RCC 7860 (cell line): ENCODE results near the gene CADM1.

ENCODE experiments used
- DNase-seq: peaks from one replicate; pipeline ENCODE4 v3.0.0-alpha.2; 2015; ENCODE audit warnings: low spot score
- FAIRE-seq: peaks from 2 replicates; lab custom pipeline; 2012; peaks lifted over from hg19 to GRCh38; lab: Jason Lieb, UNC

Gene CADM1

DNA sequence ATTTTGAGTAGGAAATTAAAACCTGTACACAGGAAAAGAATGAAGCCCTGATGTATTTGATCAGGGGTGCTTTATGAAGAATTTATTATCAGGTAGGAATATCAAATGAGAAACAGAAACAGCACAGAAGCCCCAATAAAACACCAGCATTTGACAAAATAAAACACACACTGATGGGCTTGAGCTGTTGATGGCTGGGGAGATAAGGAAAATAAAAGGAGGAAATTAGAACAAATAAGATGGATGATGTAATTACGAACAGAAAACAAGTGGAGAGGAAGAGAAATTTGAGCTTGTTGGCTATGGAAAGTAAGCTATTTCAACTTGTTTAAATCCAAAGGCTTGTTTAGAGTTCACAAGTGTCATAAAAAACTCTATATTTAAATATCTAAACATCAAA, 213.7 kb downstream of the CADM1 start:
- no peak for FAIRE-seq
- DNase-seq = no peak

DNA sequence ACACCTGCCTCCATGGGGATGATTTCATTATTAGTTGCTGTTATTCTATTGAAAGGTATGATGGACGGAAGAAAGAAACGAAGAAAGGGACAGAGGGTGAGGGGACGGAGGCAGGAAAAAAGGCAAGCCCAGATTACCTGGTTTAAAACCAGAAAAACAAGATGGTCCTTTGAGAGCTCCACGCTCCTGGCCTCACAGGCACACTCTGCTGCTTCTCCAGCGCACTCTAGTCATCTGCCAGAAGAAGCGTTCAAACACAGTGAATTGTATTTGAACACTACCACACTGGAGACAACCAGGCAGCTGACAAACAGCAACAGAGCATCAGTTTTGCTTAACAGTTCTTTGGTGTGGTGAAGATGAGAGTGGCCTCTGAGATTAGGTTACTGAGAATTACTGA, 216.9 kb downstream of the CADM1 start:
- DNase-seq (no peak), FAIRE-seq (no peak)

DNA sequence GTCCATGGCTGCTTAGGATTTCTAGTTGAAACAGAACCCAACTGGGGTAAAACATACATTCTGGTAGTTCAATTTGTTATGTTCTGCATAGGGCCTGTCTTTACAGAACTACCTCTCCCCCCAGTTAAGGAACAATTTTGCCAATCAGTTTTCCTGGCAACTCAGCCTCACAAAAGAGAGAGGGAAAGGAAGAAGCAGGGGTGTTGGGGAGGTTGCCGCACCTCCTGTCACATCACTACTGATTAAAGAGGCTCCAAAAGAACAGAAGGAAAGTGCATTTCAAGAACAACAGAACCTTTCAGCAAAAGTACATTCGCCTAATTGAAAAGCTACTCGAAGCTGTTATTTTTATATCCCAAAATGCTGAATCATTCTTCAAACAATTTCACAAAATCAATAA, 217.6 kb downstream of the CADM1 start:
- no peak for FAIRE-seq

GRCh38 chr11:115284773-115285172, 219.4 kb downstream of the CADM1 start:
- FAIRE-seq (no peak), DNase-seq (no peak)

More for the DNA sequence above, 217.6 kb downstream of the CADM1 start:
- DNase-seq = no peak

DNA sequence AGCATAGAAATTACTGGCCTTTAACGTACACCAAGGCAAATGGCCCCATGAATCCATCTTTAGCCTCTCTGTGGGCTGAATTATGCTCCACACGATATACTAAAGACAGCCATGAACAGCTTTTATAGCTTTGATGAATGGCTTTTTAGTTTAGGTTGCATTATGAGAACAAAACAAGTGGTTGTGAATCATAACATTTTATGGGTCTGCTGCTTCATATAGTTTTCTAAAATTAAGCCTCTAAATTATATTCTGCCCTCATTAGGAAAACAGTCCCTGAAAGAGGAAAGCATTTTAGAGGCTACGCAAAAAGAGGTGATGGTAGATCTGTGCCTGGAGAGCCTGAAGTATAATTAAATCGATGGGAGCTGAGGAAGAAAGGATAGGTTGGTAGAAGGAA, 221.3 kb downstream of the CADM1 start:
- FAIRE-seq (no peak), DNase-seq (no peak)

GRCh38 chr11:115280775-115281174, 223.4 kb downstream of the CADM1 start:
- FAIRE-seq (no peak), DNase-seq (no peak)

DNA sequence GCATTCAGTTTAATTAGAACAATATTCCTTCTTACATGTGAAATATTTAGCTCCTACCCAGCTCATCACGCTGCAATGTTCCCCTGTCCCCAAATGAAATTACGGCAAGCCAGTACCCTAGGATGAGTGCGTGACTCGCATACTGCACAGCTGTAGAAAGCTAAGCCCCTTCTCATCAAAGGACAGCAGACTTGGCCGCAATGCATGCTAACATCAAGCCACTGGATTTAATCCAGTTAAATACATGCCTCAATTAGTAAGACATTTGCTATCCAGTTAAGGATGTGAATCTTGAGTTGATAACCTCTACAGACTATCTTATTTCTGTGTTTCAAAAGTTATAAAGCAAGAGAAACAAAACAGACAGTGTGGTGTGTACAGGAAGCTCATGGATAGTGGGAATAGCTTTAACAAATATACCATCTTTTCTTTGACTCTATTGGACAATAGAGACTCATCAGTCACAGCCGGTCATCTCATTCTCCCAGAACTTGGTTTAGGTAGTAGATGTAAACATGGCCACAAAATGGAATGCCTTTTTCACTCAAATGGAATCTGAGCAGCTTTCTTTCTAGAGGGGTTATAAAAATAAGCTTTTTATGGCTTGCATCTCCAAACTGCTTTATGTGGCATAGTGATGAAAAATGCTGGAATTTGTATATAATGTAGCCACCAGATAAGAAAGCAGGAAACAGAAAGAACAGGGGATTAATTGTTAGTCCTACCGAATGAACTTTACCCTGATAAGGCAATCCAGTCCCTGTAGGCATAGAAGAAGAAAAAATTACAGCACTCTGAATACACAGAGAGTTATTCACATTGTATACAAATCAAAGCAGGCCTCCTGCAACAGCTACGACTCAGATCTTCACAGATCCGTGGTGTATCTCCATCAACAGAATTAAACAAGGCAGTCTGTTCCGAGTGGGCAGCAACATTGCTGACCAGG, 224.1 kb downstream of the CADM1 start:
- DNase-seq = no peak
- FAIRE-seq = no peak

DNA sequence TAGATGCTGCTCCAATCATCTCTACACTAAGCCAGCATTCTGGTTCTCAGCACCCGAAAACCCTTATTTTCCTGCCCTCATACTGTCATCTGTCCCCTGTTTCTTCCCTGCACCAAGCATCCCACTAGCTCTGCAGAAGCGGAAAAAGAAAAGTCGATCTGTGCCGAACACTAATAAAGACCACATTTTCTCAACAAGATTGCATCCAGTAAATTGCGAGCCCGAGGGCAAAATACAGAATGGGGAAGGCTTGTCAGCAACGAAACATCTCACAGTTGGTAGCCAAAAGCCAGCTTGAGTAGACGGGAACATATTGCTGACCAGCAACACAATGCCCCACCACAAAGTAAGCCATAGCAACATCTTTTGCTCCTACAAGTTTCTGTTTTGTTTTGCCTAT, 227.4 kb downstream of the CADM1 start:
- no peak for FAIRE-seq

GRCh38 chr11:115276191-115276590, 228.0 kb downstream of the CADM1 start:
- DNase-seq (no peak), FAIRE-seq (no peak)

More for the DNA sequence above, 227.4 kb downstream of the CADM1 start:
- no peak for DNase-seq

DNA sequence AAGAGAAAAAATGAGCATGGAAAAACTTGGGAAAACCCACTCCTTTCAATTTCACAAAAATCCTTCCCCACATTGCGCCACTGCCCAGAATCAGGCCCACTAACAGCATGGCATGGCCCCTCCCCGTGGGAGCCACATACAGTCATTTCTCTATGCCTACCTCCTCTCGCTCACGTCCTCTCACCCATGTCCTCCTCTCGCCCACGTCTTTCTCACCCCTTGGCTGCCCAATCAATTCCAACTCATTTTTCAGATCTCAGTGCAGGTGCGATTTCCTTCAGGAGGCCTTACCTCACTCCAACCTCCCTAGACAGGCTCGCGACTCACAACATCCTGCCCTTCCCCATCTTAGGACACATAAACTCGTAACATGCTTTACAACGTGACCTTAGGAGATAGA, 229.2 kb downstream of the CADM1 start:
- FAIRE-seq (no peak), DNase-seq (no peak)

DNA sequence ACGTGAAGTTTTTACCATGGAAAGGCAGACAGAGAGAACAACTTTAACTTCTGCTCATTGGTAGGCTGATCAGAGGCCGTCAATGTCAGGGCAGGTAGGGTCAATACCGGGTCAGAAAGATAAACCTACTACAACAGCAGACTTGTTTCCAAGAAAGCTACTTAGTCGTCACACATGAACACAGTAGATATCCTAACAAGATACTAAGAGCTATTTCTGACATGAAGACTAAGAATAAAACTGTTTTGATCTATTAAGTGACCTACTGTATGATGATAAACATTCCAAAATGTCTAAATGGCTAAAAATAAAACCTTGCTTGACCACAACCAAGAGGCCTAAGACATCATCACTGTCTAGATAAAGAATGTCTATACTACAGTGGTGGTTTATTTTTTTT, 231.3 kb downstream of the CADM1 start:
- DNase-seq (no peak), FAIRE-seq (no peak)

- FAIRE-seq (no peak), DNase-seq (no peak)
Observed at GRCh38 chr11:115271643-115272042, 232.6 kb downstream of the CADM1 start.

DNA sequence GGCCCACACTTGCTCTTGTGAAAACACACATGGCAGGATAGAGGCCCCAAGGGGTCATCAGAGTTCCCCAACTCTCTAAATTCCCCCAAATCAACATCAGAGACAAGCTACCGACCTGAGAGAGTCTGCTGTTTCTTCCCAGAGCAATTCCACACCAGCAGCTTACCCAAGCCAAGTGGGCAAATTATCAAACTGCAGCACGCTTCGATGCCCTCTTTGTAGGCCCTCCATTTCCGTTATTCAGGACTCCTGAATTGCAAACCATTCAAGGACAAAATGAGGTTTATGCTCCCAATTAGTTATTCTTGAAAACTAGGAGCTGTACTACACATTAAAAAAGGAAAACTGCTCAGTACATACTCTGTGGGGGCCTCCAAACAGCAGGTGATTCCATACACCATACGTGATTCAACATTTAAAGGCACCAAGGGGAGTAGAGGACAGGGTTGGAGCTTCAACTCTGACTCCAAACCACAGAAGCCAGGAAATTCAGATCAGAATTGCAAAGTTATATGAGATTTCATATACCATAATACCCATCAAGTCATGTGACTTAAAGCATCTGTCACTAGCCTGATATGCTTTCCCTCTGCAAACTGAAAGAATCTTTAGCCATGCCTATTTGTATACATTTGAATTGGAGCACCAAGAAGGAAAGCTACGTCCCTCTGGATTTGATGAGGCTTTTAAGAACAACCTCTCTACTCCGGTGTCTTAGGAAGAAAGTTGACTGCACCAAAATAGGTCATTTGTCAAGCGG, 234.8 kb downstream of the CADM1 start:
- no peak for DNase-seq
- FAIRE-seq = no peak

- no peak for DNase-seq
Observed at GRCh38 chr11:115267871-115268270, 236.3 kb downstream of the CADM1 start.

DNA sequence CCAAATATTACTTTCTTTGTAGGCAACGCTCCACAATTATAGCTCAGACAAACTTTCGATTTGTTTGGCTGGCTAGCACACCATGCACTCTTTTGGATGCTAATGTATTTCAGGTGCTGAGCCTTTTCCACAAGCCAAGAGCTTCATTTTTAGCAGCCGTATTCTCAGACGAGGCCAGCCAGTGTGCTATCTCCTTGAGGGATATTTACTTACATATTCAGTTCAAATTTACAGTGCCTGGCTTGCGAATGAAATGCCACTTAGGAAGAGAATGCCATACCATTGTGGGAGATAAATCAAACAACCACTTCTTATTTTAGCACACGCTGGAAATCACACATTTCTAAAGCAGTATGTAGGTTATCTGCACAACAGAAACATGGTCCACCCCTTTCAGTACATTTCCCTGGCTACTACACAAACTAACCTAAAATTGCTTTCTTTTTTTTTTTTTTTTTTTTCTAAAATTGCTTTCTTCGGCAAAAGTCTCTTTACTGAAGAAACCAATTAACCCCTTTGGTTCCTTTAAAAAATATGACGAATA, 236.9 kb downstream of the CADM1 start:
- DNase-seq (no peak), FAIRE-seq (no peak)

More at GRCh38 chr11:115267871-115268270, 236.3 kb downstream of the CADM1 start:
- no peak for FAIRE-seq

- FAIRE-seq = no peak
- DNase-seq = no peak
Observed at GRCh38 chr11:115266066-115266639, 238.1 kb downstream of the CADM1 start.

- FAIRE-seq (no peak), DNase-seq (no peak)
Observed at GRCh38 chr11:115263799-115264656, 240.2 kb downstream of the CADM1 start.

GRCh38 chr11:115258216-115258615, 246.0 kb downstream of the CADM1 start:
- DNase-seq (no peak), FAIRE-seq (no peak)

DNA sequence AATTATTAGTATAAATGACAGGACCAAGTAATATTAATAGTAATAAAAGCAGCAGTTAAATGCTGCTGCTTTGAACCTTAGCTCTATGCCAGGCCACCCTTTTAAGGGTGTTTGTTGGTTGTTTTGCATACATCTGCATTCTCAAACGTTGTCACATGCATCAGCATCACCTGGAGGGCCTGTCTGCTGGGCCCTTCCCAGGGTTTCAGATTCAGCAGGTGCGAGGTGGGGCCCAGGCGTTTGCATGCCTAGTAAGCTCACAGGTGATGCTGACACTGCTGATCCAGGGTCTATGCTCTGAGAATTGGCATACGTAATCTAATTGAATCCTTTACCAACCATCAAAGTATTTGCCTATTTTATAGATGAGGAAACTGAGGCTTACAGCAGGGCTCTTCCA, 246.5 kb downstream of the CADM1 start:
- DNase-seq = no peak
- FAIRE-seq = no peak

DNA sequence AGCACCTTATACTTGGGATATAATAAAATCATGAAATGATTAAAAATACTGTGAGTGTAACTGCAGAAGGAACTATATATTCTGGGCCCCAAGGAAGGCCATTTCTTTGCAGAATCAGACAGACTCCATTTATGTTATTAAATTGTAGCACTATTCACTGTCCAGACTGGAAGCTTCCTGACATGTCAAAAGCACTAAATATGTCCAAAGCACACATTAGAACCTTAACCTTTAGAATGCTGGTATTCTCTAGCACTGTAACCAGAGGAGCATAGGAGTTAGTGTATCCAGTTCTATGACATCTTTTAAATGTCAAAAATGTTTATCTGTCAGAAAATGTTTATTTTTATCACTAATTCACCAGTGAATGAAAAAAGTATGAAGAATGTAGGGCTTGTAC, 246.9 kb downstream of the CADM1 start:
- FAIRE-seq (no peak), DNase-seq (no peak)
